ENCODE measurements around the gene TRIO.

DNA sequence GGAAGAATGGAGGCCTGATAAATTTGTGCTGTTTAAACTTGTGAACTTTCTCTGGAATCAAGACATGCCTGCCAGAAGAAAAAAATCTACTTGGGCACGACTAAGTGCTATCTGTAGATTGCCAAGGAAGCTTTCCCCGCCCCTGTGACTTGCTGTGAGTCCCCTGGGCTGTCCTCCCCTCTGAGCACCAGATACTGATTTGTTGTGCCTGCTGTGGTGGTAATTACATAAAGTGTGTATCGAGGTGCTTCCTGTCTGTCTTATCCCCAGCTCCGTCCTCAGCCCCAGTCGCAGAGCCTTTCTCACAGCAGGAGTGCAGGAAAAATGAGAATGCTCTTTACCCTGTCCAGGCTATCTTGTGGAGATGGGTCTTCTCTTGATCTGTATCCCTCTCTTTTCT lies 53.9 kb downstream of the TRIO start:
- TF ChIP-seq JUND (IDR thresholded peaks at IDR 0.05) (no peak), CEBPB (IDR thresholded peaks at IDR 0.05; ENCODE audit: low read depth) (no peak), CTCF (IDR thresholded peaks at IDR 0.05 in 2 of 3, conservative IDR thresholded peaks at IDR 0.05 in 1 of 3; ENCODE audit: borderline replicate concordance in 1 of 3, insufficient read depth in 1 of 3, low read depth in 2 of 3, low read length in 2 of 3) (no peak), EZH2 (IDR thresholded peaks at IDR 0.05) (no peak)

Data from HCT116 (cell line).